T47D (cell line): ENCODE data around the gene AK4.

Experiments used
- DNase-seq, 2 experiments: peaks; one replicate each; pipeline versions ENCODE4 v3.0.0 to v3.0.0-alpha.2; 2011 to 2012; ENCODE audit warnings: low read depth in 1 of 2, low spot score in 1 of 2
- JUND ChIP-seq: IDR thresholded peaks from 2 replicates; pipeline ENCODE4 v1.6.1; 2012; ENCODE audit warnings: low read depth
- in situ Hi-C: cut with HindIII; loops from 2 replicates; pipeline ENCODE4 v1.10.0; 2016; ENCODE audit warnings: low sequenced_read_pairs, low pct_unique_long_range_greater_than_20kb

AK4 gene

DNA sequence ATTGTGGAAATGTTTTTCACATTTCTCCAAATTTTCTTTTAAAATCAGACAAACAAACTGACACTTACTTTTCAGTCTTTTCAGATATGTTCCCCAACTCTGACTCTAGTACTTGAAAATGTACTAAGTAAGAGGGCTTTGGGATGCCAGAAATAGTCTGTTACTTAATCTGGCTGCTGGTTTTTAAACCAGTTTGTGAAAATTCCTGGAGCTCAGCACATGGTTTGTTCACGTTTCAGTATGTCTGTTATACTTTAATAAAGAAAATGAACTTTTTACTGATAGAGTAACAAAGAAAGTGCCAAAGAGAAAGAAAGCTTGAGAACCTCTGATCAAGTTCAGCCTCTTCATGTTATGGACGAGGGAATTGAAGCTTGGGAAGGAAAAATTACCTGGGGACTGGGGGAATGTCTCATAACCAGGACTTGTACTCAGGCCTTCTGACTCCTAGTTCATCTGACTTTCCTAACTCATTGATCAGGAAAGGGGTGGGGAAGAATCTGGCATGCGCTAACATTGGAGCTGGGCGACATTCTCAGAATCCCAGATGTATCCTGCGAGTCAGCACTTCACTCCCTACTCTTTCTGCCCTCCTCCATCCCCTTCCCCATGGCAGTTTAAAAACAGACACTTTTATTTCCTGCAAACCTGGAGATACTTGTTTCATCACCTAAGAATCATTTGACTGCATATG lies 130.5 kb downstream of the AK4 start:
- in situ Hi-C loops = no loop called here
- TF ChIP-seq JUND = no peak
- no peak for DNase-seq

DNA sequence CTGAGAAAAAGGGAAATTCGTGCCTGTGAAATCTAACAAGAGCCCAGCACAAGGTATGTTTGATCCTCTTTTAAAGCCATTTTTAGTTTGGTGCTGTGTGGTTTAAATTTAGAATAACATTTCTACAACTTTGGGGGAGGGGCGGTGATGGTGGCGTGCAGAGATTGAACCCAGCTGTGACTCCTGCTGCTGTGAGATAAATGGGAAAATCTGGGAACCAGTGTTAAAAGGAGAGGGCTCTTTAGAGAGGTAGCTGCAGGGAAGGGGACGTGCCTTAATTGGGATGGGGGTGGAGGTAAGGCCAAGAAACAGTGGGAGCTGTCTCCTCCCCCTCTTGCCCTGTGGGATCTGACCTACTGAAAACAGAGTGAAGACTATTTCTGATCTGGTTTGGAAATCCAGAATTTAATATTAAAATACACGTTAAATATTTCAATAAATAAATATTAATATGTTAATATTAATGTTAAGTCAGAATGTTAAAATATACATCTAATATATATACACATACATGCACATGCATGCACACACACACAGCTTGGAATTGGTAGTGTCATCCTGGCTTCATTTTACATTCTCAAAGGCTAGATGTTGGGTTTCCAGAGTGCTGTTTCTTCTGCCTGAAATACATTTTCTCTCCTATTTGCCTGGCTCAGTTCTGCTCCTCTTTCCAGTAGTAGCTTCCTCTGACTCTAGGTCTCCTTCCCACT lies 131.2 kb downstream of the AK4 start:
- in situ Hi-C loops = no loop called here
- no peak for TF ChIP-seq JUND
- DNase-seq = no peak
